Measurements from ENCODE around the gene TBC1D7.
"Not testable (repeated sequence)": the region's sequence is repeated elsewhere in the genome, so short reads cannot be mapped to it uniquely, and the experiment has no call there.

The TBC1D7 gene

GRCh38 chr6:13355999-13356785, 27.9 kb upstream of the TBC1D7 start:
- no peak for DNase-seq

GRCh38 chr6:13355043-13355945, 27.0 kb upstream of the TBC1D7 start:
- peak; percentile 94 for DNase-seq

GRCh38 chr6:13354331-13355042, 26.1 kb upstream of the TBC1D7 start:
- peak; percentile 84 for DNase-seq

GRCh38 chr6:13352165-13352564, 23.8 kb upstream of the TBC1D7 start:
- DNase-seq: no peak

- no peak for DNase-seq
These were observed 22.9 kb upstream of the TBC1D7 start for GRCh38 chr6:13351271-13351670.

- DNase-seq: no peak
These were observed 21.6 kb upstream of the TBC1D7 start for GRCh38 chr6:13349811-13350506.

GRCh38 chr6:13348334-13349113, 20.2 kb upstream of the TBC1D7 start:
- DNase-seq: no peak

- DNase-seq: no peak
These were observed 17.9 kb upstream of the TBC1D7 start for GRCh38 chr6:13346245-13346644.

GRCh38 chr6:13342414-13343019, 14.2 kb upstream of the TBC1D7 start:
- DNase-seq: no peak

- no peak for DNase-seq
These were observed 11.7 kb upstream of the TBC1D7 start for GRCh38 chr6:13339863-13340630.

- DNase-seq: no peak
These were observed 9.7 kb upstream of the TBC1D7 start for GRCh38 chr6:13338038-13338437.

- peak; percentile 77 for DNase-seq
These were observed 8.2 kb upstream of the TBC1D7 start for GRCh38 chr6:13336553-13336952.

- DNase-seq: no peak
These were observed 6.6 kb upstream of the TBC1D7 start for GRCh38 chr6:13334953-13335352.

GRCh38 chr6:13332349-13332706, 4.0 kb upstream of the TBC1D7 start:
- DNase-seq: no peak

GRCh38 chr6:13331516-13332348, 3.4 kb upstream of the TBC1D7 start:
- peak; percentile 8 for DNase-seq

- no peak for DNase-seq
These were observed 492 bp upstream of the TBC1D7 start for GRCh38 chr6:13328875-13329183.

GRCh38 chr6:13327691-13328075, 654 bp downstream of the TBC1D7 start:
- DNase-seq: no peak

- DNase-seq: not testable (repeated sequence)
These were observed 2.2 kb downstream of the TBC1D7 start for GRCh38 chr6:13326031-13326586.

GRCh38 chr6:13319891-13320564, 8.3 kb downstream of the TBC1D7 start:
- DNase-seq: no peak
